Activated gamma-delta T cell treated with anti-CD3 and anti-CD28 coated beads, Interleukin-2, amount 50 U/mL, for 16 hours (primary cell): ENCODE results near the gene CCDC85C.

Experiments used
- DNase-seq: peaks from one replicate; pipeline ENCODE4 v3.0.0-alpha.2; 2020; ENCODE audit warnings: low read depth

CCDC85C gene

DNA sequence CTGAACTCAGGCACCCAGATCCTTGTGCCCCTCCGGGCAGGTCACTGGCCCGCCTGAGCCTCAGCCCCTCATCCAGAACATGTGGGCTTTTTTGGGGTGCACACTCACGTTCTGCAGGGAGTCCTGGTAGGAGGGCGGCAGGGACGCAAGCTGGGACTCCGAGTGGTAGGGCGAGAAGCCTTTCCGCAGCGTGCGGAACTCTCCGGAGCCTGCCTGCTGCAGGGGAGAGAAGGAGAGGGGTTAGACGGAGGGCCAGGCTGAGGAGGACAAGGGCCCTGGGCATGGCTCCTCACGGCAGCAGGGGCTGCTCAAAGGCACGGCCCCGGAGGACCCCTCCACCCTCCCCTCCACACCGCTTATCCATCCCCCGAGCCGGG is 82.0 kb downstream of the CCDC85C start:
- DNase-seq, result no peak

DNA sequence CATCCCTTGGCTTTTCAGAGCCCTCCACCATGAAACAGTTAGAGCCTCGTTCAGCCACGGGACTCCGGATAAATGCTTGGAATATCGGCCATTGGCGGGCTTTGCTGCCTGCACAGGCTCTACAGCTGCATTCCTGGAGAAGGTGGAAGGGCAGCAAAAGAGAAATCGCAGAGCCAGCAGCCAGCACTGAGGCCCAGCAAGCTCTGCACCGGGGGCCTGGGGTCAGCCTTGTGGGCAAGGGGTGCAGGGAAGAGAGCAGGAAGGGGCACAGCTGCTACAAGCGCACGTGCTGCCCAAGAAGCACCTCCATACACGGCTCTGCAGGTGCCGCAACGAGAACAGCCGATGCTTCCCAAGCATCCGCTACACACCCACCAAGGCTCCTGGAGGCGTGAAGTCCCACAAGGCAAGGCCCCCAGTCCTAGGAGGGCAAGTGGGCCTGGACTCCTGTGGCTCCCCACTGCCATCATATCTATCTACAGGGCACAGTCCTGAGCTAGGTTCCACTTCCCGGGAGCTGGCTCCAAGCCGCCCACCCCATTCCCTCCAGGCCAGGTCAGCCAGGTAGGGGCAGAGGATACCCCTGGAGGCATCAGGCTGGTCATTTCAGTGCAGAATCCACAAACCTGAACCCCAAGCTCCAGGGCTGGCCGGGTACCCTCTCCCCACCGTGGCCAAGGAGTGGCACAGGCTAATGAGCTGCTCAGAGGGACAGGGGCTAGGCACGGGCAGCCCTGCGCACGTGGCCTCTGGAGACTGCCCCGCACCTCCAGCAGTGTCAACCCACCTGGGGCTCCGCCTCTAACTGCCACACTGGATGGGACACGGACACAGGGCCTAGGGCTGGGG is 82.6 kb downstream of the CCDC85C start:
- no peak for DNase-seq

DNA sequence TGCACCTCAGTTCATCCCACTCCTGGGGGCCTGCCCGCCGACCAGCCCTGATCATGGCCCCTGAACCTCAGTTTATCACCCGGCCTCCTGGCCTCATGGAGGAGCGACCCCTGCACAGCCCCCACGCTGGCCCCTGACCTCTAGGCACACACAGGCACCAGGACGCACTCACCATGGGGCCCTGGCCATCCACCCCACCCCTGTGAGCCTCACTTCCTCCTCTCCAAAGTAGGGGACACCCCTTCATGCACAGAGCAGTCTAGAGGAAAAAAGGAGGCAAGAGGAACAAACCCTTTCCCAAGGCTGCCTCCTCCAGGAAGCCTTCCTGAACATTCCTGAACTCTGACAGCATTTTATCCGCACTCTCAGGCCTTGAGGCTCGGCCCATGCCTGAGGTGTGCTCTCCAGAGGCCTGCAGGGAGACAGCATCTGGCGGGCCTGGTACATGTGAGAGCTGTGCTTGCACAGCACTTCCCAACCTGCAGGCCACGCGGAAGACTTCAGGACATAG is 83.4 kb downstream of the CCDC85C start:
- DNase-seq, result no peak

DNA sequence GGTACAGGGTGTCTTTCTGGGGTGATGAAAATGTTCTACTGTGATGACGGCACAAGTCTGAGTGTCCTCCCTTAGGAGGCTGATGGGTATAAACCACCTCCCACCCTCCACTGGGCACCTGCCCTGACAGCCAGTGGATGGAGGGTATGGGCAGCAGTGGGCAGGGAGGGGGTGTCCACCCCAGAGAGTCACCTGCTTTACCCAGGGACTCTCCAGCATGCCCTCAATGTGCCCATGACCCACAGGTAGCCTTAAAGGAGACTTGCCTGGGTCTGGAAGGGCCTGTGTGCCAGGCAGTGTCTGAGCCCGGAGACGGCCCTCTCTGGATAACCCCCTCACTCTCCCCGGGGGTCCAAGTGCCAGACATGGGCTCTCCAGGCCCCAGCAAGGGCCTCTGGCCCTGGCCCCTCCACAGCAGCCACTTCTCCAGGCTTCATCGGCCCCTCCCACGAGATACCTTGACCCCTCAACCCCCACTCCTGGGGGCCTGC is 84.0 kb downstream of the CCDC85C start:
- DNase-seq, result no peak

DNA sequence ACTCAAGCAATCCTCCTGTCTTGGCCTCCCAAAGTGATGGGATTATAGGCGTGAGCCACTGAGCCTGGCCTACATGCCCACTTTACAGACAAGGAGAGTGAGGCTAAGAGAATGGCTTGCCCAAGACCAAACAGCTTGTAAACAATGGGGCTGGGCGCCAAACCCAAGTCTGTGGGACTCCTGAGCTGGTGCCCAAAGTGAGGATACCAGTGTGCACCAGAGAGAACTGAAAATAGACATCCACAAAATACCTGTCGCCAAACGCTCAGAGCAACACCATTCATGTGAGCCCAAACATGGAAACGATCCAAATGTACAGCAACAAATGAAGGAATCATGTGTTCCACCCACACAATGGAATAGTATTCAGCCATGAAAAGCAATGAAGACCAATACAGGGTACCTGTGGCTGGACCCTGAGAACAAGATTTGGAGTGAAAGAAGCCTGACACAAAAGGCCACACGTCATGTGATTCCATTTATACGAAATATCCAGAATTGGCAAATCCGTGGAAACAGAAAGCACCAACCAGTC is 84.6 kb downstream of the CCDC85C start:
- no peak for DNase-seq

DNA sequence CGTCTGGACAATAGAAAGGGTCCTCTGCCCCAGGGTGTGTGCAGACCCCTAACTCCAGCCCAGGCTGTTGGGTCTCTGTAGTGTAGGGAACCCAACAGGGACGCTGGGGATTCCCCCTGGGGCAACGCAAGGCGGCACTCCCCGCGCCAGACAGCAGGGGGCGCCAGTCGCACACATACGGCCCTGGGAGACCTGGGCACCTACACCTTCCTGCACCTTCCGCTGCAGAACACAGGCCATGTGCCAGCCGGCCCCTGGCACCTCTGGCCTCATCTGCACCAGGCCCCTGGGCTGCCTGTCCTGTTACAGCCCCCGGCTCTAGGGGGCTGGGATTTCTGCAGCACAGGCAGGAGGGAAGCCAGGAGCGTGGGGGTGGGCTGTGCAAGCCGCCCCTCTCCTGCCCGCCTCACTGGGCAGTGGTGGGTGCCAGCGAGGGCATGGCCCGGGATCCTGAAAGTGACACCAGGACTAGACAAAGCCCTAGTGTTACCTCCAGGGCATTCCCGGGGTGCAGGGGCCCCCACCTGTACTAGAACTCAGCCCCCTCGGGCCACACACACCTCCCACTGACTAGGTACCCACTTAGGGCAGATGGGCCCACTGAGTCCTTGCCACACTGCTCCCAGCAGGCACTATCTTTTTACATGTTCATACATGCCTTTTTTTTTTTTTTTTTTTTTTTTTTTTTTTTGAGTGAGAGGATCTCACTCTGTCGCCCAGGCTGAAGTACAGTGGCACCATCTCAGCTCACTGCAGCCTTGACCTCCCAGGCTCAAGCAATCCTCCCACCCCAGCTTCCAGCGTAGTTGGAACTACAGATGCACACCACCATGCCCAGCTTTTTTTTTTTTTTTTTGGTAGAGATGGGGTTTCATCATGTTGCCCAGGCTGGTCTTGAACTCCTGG is 85.3 kb downstream of the CCDC85C start:
- peak; percentile 67 for DNase-seq

DNA sequence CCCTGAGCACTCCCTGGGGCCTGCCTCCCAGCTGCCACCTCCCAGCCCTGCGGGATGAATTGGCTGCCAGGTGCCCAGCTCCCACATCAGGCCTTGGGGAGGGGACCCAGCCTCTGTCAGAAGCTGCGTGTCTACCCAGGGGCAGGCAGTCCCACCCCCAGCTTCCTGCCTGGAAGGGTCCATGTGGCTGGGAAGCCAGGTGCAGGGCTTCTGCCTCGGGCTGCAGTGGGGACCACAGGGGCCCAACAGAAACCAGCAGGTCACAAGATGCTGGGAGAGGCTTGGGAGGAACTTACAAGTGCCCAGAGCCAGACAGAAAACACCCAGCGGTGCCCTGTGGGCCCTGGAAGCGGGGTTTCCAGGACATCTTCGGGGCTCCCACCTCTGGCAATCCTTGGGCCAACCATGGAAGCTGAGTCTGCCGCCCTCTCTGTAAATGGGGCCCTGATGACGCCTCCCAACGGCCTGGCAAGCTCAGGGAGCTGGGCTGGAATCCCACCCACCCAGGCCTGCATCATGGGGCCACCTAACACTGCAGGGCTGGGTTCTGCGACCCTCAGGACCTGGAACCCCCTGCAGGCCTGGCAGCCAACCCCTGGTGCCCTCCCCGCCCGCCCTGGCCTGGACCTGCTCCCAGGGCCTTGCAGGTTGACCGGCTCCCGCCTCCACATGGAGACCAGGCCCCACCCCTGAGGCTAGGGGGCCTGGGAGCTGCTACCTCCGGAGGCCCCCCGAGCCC is 86.2 kb downstream of the CCDC85C start:
- DNase-seq, result no peak

DNA sequence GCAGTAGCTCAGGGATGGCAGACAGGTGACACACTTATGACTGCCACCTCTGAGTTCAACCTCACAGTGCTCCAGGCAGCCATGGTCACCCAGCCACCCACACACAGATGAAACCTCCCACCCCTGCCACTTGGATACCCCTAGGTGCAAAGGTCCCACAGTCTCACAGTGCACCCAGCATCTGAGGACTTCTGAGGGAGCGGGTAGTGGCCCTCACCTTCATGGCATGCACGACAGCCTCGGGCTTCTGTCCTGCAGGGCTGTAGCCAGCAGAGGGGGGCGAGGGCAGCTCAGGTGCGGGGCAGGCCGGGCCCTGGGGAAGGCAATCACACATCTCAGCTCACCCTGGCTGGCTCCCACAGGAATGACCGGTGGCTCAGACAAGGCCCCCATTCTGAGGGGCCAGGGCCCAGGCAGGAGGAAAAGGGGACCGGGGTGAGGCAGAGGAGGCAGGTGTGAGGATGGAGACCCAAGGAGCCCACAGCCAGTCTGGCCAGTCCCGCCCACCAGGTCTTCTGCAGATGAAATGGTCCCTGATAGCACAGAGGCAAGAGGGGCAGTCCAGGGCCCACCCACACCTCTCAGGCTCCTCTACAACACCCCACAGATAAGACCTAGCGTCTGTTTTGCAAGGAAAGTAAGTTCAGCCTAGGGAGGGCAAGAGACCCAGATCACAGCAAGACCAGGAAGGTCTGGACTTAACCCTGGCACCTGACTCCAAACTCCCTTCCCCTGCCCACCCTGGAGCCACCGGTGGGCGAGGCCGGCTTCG is 87.0 kb downstream of the CCDC85C start:
- no peak for DNase-seq

DNA sequence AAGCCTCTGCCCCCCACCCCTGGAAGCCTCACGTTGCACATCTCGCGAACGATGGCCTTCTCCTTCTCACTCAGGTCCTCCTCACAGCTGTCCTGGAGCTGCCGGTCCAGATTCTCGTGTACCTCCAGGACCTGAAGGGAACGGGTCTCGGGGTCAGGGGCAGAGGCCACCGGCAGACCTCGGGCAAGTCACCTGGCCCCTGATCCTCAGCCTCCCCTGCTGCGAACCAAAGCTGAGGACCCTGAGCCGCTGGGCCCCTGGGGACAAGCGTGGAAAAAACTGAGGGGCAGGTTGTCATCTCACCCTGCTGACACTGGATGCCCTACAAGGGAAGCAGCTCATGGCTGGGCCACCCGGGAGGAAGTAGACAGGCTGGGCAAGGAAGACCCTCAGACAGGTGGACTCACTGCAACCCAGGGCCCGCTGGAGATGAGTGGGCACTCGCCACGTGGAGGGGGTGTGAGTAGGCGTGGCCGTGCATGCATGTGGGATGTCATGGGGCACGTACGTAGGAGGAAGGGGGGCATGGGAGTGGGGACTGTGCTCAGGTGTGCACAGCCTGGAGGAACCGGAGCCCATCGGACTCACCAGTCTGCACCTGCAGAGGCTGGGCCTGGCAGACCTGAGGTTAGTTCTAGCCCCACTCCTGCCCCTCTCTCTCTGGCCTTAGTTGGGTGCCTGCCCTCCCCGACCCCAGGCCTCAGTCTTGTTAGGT is 87.7 kb downstream of the CCDC85C start:
- no peak for DNase-seq

DNA sequence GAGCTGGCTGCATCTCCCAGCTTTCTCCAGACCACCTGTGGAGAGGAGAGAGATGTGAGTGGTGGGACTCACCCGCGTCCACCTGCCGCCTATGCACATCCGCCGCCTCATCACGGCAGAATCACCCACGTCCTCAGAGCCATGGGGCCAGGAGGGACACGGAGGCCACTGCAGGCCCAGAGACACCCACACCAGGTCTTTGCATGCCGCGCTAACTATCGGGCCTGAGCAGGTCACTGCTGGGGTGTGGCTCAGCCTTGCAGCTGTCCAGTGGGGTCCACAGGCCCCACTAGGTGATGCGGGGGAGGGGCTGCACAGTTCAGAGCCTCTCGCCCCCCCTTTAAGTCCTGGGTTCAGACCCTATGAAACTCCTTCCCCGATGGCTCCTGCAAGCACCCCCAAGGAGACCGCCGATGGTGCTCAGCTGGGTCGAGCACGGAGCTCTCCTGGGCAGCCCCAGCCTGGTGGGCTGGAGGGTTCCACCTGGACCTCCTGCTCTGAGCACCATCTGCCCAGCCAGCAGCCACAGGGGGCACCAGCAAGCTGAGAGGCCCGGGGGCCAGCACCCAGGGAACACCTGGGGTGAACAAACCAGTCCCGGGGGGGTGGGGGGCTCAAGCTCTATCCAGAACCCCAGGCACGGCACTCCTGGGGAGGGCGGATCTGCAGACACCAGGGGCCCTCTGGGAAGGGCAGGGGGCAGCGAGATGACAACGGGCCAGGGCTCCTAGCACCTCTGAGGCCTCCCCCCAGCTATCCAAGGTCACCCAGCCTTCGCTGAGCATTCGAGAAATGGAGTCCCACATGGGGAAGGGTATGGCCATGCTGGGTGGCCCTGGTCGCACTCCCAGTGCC is 88.5 kb downstream of the CCDC85C start:
- no peak for DNase-seq

DNA sequence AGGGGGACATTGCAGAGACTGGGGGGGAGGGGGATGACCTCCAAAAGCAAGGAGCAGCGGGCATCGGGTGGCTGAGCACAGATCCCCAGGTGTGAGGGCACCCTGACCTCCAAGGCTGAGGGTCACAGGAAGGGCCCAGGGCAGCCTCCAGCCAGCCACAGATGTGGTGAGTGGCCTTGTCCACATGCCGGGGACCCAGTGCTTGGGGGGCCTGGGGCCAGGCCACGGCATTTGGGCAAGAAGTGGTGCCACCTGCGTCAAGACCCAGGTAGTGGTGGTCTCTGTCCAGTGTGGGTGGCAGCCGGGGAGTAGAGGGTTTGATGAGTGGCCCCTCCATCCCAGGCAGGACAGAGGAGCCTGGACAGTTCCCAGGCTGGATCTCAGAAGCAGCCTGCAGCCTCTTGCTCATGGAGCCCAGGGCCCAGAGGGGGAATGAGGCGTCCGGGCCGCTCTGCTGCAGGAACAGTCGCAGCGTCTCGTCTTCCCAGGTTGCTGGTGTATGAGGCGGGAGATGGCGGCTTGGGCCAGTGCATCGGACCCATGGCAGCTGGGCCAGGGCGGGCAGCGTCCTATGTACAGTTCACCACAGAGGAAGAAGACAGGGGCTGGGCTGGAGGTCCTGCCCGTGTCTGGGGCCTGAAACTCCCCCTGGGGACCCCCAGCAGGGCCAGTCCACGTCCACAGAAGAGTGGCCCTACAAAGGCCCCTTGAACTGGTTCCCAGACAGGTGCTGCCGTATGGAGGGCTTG is 89.3 kb downstream of the CCDC85C start:
- DNase-seq, result no peak

DNA sequence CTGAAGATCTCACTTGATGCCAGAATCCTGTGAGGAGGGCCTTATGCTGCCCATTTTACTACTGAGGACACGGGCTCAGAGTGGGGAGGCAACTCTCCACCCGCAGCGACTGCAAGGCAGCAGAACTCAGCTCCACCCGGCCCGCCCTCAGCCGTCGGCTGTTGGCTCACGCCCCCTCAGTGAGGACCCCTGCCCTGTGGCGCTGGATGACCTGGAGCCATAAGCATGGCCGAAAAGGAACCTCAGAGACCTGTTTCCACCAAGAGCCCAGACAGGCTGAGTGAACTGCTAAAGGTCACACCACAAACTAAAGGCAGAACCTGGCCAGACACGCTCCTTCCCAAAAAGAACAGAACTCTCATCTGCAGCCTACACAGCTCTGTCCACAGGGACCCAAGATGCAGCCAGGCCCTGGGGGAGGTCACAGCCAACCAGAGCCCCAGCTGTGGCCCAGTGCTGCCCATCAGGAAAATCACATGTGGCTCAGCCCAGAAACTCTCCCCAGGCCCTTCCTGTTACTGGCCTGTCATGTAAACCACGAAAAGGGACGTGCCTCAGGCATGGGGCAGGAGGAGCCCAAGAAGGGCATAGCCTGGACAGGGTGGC is 90.0 kb downstream of the CCDC85C start:
- no peak for DNase-seq

DNA sequence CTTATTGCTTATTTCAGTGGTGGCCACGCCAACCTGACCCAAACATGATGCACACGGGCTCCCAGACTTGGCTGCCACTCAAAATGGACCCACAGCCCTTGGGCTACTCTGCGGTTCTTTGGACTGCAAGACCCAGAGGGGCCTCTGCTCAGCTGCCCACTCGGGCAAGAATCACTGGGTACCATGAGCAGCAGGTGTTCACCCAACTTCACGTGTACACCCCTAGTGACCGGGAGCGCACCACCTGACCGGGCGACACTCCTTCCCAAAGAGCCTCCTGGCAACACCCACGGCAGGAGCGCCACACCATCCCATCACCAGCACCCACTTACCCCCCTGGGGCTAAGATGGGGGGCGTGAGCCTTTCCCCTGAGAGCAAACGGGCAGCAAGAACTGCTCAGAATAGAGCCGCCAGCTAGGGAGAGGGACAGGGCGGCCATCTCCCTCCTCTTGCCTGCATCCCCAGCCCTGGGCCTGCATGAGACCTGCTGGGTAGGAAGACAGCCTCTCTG is 90.8 kb downstream of the CCDC85C start:
- DNase-seq, result no peak

DNA sequence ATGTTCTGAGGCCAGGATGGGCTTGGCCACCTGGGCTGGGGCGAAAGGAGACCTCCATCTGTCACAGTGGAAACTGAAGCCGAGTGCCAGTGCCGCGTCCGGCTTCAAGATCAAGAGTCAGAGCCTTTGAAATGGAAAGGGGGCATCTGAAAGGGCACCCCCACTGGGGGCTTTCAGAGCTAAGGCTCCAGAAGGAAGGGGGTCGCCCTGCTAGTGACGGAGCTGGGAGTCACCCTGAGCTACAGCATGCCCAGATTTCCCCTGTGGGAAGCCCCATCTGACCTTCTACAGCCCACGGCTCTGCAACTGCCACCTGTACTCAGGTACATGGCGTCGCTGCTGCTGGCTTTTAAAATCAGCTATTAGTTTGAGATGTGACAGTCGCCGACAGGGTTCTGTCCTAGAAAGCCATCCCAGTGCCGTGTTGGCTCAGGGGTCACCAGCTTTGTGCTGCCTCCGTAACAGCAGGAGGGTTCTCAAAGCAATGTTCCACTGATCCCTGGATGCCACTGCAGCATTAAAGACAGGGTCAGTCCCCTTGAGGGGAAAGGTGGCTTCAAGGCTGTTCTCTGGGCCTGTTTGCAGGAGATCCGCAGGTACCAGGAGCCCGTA is 91.3 kb downstream of the CCDC85C start:
- DNase-seq, result no peak

DNA sequence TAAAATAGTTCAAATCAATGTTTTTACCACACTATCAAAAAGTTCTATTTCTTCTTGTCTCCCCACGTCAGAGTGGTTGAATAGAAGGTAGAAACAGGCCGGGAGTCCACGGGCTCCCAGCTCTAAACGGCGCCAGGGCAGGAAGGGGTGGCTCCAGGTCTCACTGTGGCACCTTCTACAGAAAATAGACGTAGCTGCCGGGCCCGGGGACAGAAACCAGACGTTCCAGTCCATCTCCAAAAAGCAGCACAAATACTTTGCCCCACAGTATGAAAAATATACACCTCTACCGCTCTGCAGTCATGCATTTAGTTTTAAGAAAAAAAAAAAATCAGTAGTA is 91.9 kb downstream of the CCDC85C start:
- DNase-seq, result no peak

DNA sequence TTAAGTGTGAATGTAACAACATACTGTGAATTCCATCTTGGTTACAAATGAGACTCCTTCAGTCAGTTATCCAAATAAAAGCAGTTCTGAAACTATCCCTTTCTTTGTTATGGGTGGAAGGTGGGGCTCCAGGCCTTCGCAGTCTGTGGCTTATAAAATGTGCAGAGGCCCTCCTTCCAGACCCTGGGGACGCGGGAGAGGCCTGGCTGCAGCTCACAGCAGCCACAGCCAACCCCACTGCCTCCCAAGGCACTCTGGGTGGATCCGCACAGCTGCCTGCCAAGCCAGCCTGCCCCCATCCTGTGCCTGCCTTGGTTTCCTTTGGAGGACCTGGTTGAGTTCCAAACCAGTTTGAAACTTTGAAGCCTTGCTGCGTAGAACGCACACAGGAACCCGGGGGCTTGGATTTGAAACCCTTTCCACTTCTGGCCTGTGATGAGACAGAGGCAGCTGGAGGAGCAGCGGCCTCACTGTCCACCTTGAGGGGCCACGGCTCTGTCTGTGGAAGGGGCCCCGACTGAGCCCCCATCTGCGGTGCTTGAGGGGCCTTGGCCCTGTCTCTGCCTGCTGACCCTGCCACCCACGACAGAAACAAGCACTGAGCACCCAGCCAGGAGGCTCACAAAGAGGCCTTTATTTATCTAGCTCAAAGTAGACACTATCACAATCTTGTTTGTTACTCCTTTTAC is 92.4 kb downstream of the CCDC85C start:
- DNase-seq, result no peak

DNA sequence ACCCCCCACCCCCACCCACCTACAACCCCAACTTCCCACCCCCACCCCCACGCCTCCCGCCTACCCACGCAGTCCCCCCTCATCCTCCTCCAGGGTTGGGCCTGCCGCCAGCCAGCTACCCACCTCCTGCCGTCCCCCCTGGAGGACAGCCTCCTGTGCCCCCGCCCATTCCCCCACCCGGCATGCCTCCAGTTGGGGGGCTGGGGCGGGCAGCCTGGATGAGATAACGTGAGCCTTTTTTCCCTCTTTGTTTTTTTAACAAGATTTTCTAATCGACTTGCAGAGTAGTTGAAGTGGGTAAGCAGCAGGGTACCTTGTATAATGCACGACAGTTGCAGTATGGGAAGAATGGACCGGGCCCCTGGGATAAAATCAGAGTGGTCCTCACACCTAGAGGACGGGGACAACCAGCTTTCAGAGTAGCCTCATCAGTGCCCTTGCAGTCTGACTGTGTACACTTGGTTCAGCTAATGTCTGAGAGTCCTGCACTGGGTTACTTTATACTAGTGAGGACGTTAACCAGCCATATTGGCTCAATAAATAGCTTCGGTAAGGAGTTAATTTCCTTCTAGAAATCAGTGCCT is 93.4 kb downstream of the CCDC85C start:
- DNase-seq, result no peak
